GM12892 (cell line): ENCODE measurements around the gene ATP8B3.

ENCODE experiments used
- POLR2A ChIP-seq: IDR thresholded peaks from 2 replicates; pipeline ENCODE4 v1.6.1; 2011; ENCODE audit warnings: low read depth, low read length, control low read depth
- POLR2AphosphoS5 ChIP-seq: IDR thresholded peaks from 2 replicates; pipeline ENCODE4 v1.6.1; 2011; ENCODE audit warnings: low read depth, low read length, control low read depth

DNA sequence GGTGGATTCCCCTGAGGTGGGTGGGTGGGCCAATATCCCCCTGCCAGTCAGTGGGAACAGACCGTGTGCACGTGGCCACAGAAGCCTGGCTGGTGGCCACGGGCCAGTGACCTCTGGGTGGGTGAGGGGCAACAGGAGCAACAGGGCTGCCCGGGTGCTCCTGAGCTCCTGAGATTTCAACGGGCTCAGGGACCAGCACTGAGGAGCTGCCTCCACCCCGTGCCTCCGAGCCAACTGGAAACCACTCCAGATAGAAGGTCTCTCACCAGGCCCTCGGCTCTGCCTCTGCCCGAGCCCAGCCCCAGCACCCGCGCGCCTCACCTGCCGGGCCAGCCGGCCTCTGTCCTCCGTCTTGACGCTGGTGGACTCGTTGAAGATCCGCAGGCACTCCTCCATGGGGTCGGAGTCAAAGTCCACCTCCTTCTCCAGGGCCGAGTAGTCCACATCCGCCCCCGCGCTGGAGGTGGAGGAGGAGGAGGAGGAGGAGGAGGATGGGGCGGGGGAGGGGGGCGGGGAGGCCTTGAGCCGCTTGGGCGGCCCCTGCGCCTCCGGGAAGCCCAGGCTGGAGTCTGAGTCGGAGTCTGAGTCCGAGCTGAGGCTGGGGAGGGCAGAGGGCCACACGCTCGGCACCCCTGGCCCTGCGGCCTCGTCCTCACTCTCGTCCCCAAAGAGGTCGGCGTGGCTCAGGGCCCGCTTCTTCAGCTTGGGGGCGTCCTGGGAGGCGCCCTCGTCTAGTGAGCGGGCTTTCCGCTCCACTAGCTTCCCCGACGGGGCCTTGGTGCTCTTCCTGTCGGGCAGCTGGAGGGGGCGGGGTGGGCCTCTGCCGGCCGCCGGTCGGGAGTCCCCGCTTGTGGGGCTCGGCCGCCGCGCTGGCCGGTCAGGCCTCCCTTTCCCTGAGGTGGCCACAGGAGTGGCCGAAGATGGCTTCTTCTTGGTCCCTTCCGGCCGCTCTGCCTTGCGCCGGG, 14.8 kb upstream of the ATP8B3 start:
- TF ChIP-seq POLR2A, result peak; percentile 41; the same call in 1 of the 2 replicates
- TF ChIP-seq POLR2AphosphoS5, result no peak
